Mesendoderm (in vitro differentiated cells): ENCODE results near the gene CORO1A.

Source experiments
- DNase-seq: peaks from one replicate; pipeline ENCODE4 v3.0.0; 2013
- H2AK5ac ChIP-seq: 2 replicates; pipeline ENCODE4 v1.6.1; 2013; ENCODE audit warnings: low read length, inconsistent platforms
- H2BK120ac ChIP-seq: 2 replicates; pipeline ENCODE4 v1.6.1; 2013; ENCODE audit warnings: low read depth, mild to moderate bottlenecking, low read length, moderate library complexity, mixed read lengths
- H2BK15ac ChIP-seq: replicated peaks from 2 replicates; pipeline ENCODE4 v1.6.1; 2013; ENCODE audit warnings: low read depth, mild to moderate bottlenecking, moderate library complexity
- H2BK5ac ChIP-seq: 2 replicates; pipeline ENCODE4 v1.6.1; 2013; ENCODE audit warnings: low read length, inconsistent platforms
- H3K18ac ChIP-seq: 2 replicates; pipeline ENCODE4 v1.6.1; 2013; ENCODE audit warnings: mild to moderate bottlenecking, low read length, mixed read lengths
- H3K23ac ChIP-seq: one replicate; pipeline ENCODE4 v1.6.1; 2013; ENCODE audit warnings: low read length
- H3K27ac ChIP-seq: 2 replicates; pipeline ENCODE4 v1.5.1; 2013; ENCODE audit warnings: low read depth, mild to moderate bottlenecking, inconsistent platforms, low read length, moderate library complexity
- H3K27me3 ChIP-seq: 2 replicates; pipeline ENCODE4 v1.6.1; 2013; ENCODE audit warnings: low read length, control low read depth, mild to moderate bottlenecking, inconsistent platforms; ENCODE audit not compliant: insufficient read depth, poor library complexity
- H3K36me3 ChIP-seq: 2 replicates; pipeline ENCODE4 v1.6.1; 2013; ENCODE audit warnings: low read length, inconsistent platforms; ENCODE audit not compliant: control insufficient read depth, insufficient read depth
- H3K4ac ChIP-seq: one replicate; pipeline ENCODE4 v1.6.1; 2013; ENCODE audit warnings: low read depth, mild to moderate bottlenecking, low read length, moderate library complexity
- H3K4me1 ChIP-seq: 2 replicates; pipeline ENCODE4 v1.6.1; 2013; ENCODE audit warnings: low read depth, low read length, inconsistent platforms; ENCODE audit not compliant: control insufficient read depth
- H3K4me2 ChIP-seq: 2 replicates; pipeline ENCODE4 v1.6.1; 2013; ENCODE audit warnings: low read length
- H3K4me3 ChIP-seq: 2 replicates; pipeline ENCODE4 v1.5.1; 2013; ENCODE audit warnings: mild to moderate bottlenecking, low read length
- H3K56ac ChIP-seq: one replicate; pipeline ENCODE4 v1.6.1; 2013; ENCODE audit warnings: low read length
- H3K79me1 ChIP-seq: 2 replicates; pipeline ENCODE4 v1.6.1; 2013; ENCODE audit warnings: low read length, inconsistent platforms
- H3K79me2 ChIP-seq: 2 replicates; pipeline ENCODE4 v1.6.1; 2013; ENCODE audit warnings: mild to moderate bottlenecking, low read length; ENCODE audit not compliant: control insufficient read depth, insufficient read depth
- H3K9ac ChIP-seq: 2 replicates; pipeline ENCODE4 v1.6.1; 2013; ENCODE audit warnings: low read length, inconsistent platforms
- H4K5ac ChIP-seq: one replicate; pipeline ENCODE4 v1.6.1; 2013; ENCODE audit warnings: low read length
- H4K8ac ChIP-seq: one replicate; pipeline ENCODE4 v1.6.1; 2013; ENCODE audit warnings: low read depth, mild to moderate bottlenecking, control low read depth, low read length, moderate library complexity
- WGBS: extraction: QIAGEN DNeasy Blood & Tissue Kit; methylation state at CpG from one replicate; pipeline ENCODE4 v1.1.7; 2013; ENCODE audit warnings: low lambda C conversion rate, missing lambda C conversion rate; ENCODE audit not compliant: insufficient coverage; ENCODE audit errors: extremely low coverage; 5-methylcytosine and 5-hydroxymethylcytosine counted together

Gene CORO1A

GRCh38 chr16:30179195-30179594, 4.2 kb upstream of the CORO1A start:
- H2BK15ac ChIP-seq: no peak overlapping the region
- no peak overlapping the region for H3K23ac ChIP-seq
- no peak overlapping the region for H3K9ac ChIP-seq
- no peaks in the 10 kb centered on the region for H3K79me2 ChIP-seq
- H3K56ac ChIP-seq: no peak overlapping the region
- WGBS: no CpG with 5 or more reads among the region's 4 CpGs
- no peak overlapping the region for H2AK5ac ChIP-seq
- no peak overlapping the region for H4K8ac ChIP-seq
- H4K5ac ChIP-seq: no peak overlapping the region
- no peaks in the 10 kb centered on the region for H3K36me3 ChIP-seq
- no peaks in the 10 kb centered on the region for H3K4me1 ChIP-seq
- H3K27me3 ChIP-seq: no peaks in the 10 kb centered on the region
- H3K18ac ChIP-seq: no peak overlapping the region
- H2BK5ac ChIP-seq: no peak overlapping the region
- no peak overlapping the region for H3K4me3 ChIP-seq
- no peaks in the 10 kb centered on the region for H3K79me1 ChIP-seq
- H3K27ac ChIP-seq: no peak overlapping the region
- no peak overlapping the region for H3K4me2 ChIP-seq
- DNase-seq: no peak
- H2BK120ac ChIP-seq: no peak overlapping the region
- no peak overlapping the region for H3K4ac ChIP-seq

- Histone ChIP-seq H3K79me2 (no peaks in the 10 kb centered on the region), H3K9ac (no peak overlapping the region), H2BK5ac (no peak overlapping the region), H3K4me1 (no peaks in the 10 kb centered on the region), H3K36me3 (no peaks in the 10 kb centered on the region), H3K27ac (no peak overlapping the region), H3K79me1 (no peaks in the 10 kb centered on the region), H2BK15ac (no peak overlapping the region), H3K56ac (no peak overlapping the region), H2AK5ac (no peak overlapping the region), H3K18ac (no peak overlapping the region), H3K4me2 (no peak overlapping the region), H2BK120ac (no peak overlapping the region), H3K4me3 (no peak overlapping the region), H3K4ac (no peak overlapping the region), H4K8ac (no peak overlapping the region), H3K23ac (no peak overlapping the region), H3K27me3 (no peaks in the 10 kb centered on the region), H4K5ac (no peak overlapping the region)
- no peak for DNase-seq
- no CpG with 5 or more reads among the region's 9 CpGs for WGBS
Observed at GRCh38 chr16:30179931-30180330, 3.5 kb upstream of the CORO1A start.

GRCh38 chr16:30180741-30181140, 2.7 kb upstream of the CORO1A start:
- H2BK120ac ChIP-seq: no peak overlapping the region
- H3K4me3 ChIP-seq: no peak overlapping the region
- no peak overlapping the region for H2BK15ac ChIP-seq
- no peak overlapping the region for H2AK5ac ChIP-seq
- WGBS: no CpG with 5 or more reads among the region's 3 CpGs
- no peak overlapping the region for H3K27ac ChIP-seq
- no peaks in the 10 kb centered on the region for H3K79me2 ChIP-seq
- H3K9ac ChIP-seq: no peak overlapping the region
- H3K36me3 ChIP-seq: no peaks in the 10 kb centered on the region
- H3K18ac ChIP-seq: no peak overlapping the region
- H3K79me1 ChIP-seq: no peaks in the 10 kb centered on the region
- no peaks in the 10 kb centered on the region for H3K27me3 ChIP-seq
- no peak overlapping the region for H2BK5ac ChIP-seq
- H4K8ac ChIP-seq: no peak overlapping the region
- no peak for DNase-seq
- no peak overlapping the region for H3K4ac ChIP-seq
- no peak overlapping the region for H3K4me2 ChIP-seq
- H3K4me1 ChIP-seq: no peaks in the 10 kb centered on the region
- no peak overlapping the region for H3K23ac ChIP-seq
- H3K56ac ChIP-seq: no peak overlapping the region
- no peak overlapping the region for H4K5ac ChIP-seq

GRCh38 chr16:30184096-30184890, 891 bp downstream of the CORO1A start:
- no peak for DNase-seq
- Histone ChIP-seq H2BK120ac (no peak overlapping the region), H3K79me1 (no peaks in the 10 kb centered on the region), H4K5ac (no peak overlapping the region), H3K4me3 (no peak overlapping the region), H3K4me1 (no peaks in the 10 kb centered on the region), H2BK15ac (no peak overlapping the region), H3K4ac (no peak overlapping the region), H4K8ac (no peak overlapping the region), H3K79me2 (no peaks in the 10 kb centered on the region), H3K27me3 (no peaks in the 10 kb centered on the region), H3K27ac (no peak overlapping the region), H3K23ac (no peak overlapping the region), H3K56ac (peak overlapping the region; percentile 60), H2AK5ac (no peak overlapping the region), H3K18ac (no peak overlapping the region), H3K9ac (no peak overlapping the region), H2BK5ac (no peak overlapping the region), H3K36me3 (no peaks in the 10 kb centered on the region), H3K4me2 (no peak overlapping the region)
- WGBS: no CpG with 5 or more reads among the region's 24 CpGs

GRCh38 chr16:30184891-30185682, 1.7 kb downstream of the CORO1A start:
- Histone ChIP-seq H3K23ac (no peak overlapping the region), H3K56ac (peak overlapping the region; percentile 0), H3K79me2 (no peaks in the 10 kb centered on the region), H3K4ac (no peak overlapping the region), H2BK15ac (no peak overlapping the region), H3K4me2 (no peak overlapping the region), H3K4me3 (no peak overlapping the region), H4K8ac (no peak overlapping the region), H3K27ac (no peak overlapping the region), H2BK120ac (no peak overlapping the region), H2BK5ac (no peak overlapping the region), H4K5ac (no peak overlapping the region), H3K9ac (no peak overlapping the region), H3K79me1 (no peaks in the 10 kb centered on the region), H3K4me1 (no peaks in the 10 kb centered on the region), H3K27me3 (no peaks in the 10 kb centered on the region), H3K36me3 (no peaks in the 10 kb centered on the region), H3K18ac (no peak overlapping the region), H2AK5ac (no peak overlapping the region)
- whole genome bisulfite sequencing: no CpG with 5 or more reads among the region's 13 CpGs
- DNase-seq: no peak
